ENCODE measurements around the gene B3GNT5.
"Not testable (repeated sequence)": the region's sequence is repeated elsewhere in the genome, so short reads cannot be mapped to it uniquely, and the experiment has no call there.

Gene B3GNT5

DNA sequence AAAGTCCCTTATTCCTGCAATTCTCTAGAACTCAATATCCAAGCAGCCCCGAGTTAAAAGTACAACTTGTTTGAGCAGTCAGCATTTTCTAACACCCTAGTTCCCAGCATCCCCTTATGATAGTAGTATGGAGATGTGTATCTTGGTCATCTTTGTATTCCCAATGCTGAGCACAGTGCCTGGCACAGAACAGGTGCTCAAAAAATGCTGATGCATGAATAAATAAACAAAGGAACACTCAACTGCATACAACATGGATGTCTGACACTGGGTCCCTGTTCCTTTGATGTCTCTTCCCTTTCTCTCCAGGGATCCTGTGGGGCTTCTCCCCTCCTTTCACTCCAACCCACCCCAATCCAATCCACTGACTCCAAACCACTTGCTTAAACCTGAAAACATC lies 23.9 kb upstream of the B3GNT5 start:
- no peak for DNase-seq
- intact Hi-C loops (cut with DNase I), result no loop called here

DNA sequence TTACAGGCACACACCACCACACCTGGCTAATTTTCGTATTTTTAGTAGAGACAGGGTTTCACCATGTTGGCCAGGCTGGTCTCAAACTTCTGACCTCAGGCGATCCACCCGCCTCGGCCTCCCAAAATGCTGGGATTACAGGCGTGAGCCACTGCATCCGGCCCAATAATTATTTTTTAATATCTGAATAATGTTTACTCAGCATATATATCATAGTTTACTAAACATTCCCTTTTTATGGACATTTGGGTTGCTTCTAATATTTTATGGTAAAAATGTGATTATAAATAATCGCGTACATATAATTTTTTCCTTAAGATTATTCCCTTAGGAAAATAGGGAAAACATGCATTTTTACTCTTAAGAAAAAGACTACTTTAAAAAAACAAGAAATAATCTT lies 22.8 kb upstream of the B3GNT5 start:
- intact Hi-C loops (cut with DNase I); DNase-seq: not testable (repeated sequence)

DNA sequence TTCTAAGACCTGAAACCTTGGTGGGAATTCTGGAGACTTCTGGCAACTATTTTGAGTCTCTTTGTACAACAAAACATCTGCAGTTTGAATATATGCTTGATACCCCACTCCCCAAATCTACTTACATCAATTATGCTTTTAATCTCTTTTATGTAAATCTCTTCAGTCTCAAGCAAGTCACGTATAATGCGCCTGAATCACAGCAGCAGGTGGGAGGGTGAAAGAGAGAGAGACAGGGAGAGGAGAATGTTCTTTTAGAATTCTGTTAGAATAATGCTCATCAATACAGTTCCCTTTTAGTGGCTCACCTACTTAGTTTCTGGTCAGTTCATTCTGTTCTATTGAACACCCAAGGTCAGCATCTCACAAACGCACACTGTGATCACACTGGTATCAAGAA lies 22.2 kb upstream of the B3GNT5 start:
- intact Hi-C loops (cut with DNase I), result no loop called here

GRCh38 chr3:183233966-183234365 lies 19.1 kb upstream of the B3GNT5 start:
- DNase-seq, result no peak
- intact Hi-C loops (cut with DNase I), result no loop called here

More for the DNA sequence above, 22.2 kb upstream of the B3GNT5 start:
- DNase-seq, result no peak

DNA sequence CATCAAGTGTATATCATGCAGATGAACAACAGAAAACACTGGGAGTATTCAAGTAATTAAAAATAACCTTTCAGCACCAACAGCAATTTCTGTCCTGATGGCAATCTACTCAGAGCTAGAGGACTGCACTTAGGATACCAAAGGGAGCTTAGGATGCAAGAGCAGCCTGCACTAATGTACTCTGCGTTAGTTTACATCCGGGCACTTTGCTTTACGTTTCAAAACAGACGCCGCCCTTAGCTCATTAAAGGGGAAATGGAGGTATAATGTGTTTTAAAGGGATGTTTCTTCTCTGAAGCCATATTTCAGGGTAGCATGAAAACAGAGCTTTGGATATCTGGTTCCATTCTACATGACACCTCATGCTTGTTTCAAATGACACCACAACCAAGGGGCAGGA lies 14.0 kb upstream of the B3GNT5 start:
- intact Hi-C loops (cut with DNase I), result no loop called here
- no peak for DNase-seq

GRCh38 chr3:183242431-183242830 lies 10.6 kb upstream of the B3GNT5 start:
- intact Hi-C loops (cut with DNase I), result no loop called here
- DNase-seq, result no peak

GRCh38 chr3:183244219-183244618 lies 8.8 kb upstream of the B3GNT5 start:
- no peak for DNase-seq
- intact Hi-C loops (cut with DNase I), result no loop called here

- DNase-seq, result no peak
- intact Hi-C loops (cut with DNase I), result no loop called here
These were observed 8.0 kb upstream of the B3GNT5 start for GRCh38 chr3:183244981-183245476.

GRCh38 chr3:183247011-183247589 lies 6.0 kb upstream of the B3GNT5 start:
- intact Hi-C loops (cut with DNase I), result no loop called here
- DNase-seq, result no peak

DNA sequence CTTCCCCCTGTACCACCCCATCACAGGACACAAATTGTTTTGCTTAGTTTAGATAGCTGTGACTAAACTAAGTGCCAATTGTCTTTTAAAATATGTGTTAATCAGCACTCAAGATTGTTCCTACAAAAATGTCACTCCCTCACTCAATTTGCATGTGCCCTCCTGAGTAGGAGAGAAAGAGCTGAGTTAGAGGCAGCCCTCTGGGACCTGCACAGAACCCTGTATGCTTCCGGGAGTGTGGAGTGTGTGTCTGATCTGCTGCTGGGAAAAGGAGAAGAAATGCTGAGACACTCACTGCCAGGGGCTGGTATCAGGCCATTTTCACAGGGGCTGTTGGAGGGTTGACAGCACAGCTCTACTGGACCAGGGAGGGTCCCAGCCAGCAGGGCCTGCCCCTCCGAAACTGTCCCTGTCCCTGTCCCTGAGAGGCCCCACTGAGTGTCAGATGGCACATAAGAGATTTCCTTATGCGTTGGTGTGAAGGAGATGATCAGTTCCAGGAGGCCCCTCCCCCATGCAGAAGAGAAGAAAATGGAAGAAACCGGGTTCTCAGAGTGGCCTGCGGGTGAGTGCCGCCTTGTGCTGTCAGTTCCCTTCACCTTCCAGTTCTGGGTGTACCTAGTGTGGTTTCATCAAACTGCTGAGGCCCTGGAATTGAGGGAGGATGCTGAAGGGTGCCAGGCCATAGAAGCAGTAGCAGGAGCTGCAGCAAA lies 3.9 kb upstream of the B3GNT5 start:
- no peak for DNase-seq
- intact Hi-C loops (cut with DNase I), result no loop called here

DNA sequence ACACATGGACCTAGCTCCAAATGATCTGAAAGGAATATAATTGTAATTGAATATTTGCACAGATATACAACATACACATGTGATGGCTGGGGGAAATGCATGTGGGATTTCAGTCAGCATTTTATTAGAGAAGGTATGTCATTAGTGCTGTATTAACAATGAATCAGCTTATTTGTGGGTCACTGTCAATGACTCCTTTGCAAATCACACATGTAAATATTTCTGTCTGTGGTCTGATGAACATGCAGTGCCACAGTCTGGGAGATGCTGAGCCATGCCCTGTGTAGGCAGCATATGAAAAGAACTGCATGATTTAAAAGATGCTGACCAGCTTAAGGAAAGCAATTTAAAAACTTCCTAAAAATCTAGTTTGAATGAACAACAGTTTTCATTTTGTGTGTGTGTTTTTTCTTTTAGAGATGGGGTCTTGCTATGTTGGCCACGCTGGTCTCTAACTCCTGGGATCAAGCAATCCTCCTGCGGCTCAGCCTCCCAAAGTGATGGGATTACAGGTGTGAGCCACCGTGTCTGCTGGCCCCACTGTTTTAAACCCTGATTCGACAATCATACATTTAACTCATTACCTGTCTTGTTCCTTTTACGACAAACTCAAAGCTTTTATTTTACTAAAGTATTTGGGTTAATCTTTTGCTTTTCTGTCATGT lies 803 bp upstream of the B3GNT5 start:
- intact Hi-C loops (cut with DNase I), result no loop called here

GRCh38 chr3:183253528-183254486 lies 754 bp downstream of the B3GNT5 start:
- peak in 8 of 10 donors; percentile 14 to 93 (median 52) for DNase-seq
- intact Hi-C loops (cut with DNase I), result no loop called here

More for the DNA sequence above, 803 bp upstream of the B3GNT5 start:
- peak in 1 of 10 donors; percentile 70 for DNase-seq

GRCh38 chr3:183254487-183255347 lies 1.7 kb downstream of the B3GNT5 start:
- peak in 2 of 10 donors; percentile 69 to 79 for DNase-seq
- intact Hi-C loops (cut with DNase I), result no loop called here

DNA sequence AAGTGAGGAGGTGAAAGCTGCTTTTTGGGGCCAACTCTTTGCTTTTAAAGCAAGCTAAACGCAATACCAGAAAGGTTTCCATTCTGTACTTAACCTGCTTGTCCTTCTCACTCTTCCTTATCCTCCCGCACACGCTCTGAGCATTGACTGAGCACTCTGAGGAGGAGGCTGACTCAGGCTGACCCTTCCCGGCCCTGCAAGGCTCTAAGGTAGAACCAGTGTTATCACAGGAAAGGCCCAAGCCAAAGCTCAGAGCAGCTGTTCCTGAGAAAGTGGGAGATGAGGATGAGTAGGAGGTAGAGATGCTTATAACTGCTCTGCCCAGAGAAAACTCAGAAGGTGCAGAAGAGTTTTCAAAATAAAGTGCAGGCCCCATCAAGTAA lies 2.3 kb downstream of the B3GNT5 start:
- intact Hi-C loops (cut with DNase I), result no loop called here
- no peak for DNase-seq

GRCh38 chr3:183259087-183259486 lies 6.0 kb downstream of the B3GNT5 start:
- intact Hi-C loops (cut with DNase I), result no loop called here
- DNase-seq, result no peak

GRCh38 chr3:183259621-183260020 lies 6.6 kb downstream of the B3GNT5 start:
- DNase-seq, result no peak
- intact Hi-C loops (cut with DNase I), result no loop called here

- DNase-seq, result no peak
- intact Hi-C loops (cut with DNase I), result no loop called here
These were observed 7.3 kb downstream of the B3GNT5 start for GRCh38 chr3:183260167-183260904.

DNA sequence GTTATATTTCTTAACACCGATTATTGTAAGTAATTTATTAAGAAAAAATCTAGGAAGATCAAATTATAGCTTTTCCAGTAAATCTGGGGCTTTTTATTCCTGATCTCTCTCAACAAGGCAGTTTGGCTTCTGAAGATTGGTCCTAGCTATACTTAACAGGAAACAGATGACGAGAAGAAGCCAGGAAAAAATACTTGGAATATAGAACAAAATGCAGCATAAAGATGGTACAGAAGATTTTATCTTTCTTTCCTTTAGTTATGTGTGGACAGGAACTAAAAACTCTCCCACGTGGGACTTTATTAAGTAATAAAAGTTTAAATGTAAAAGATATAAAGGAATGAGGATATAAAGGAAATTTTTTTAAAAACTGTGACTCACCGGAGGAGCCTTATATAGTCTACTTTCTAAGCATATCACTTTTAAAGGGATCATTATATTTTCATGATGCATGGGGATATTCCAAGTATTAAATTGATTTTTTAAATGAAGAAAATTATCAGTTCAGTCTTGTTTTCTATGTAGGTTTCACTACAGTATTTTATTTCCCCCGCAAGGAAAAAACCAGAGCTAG lies 8.2 kb downstream of the B3GNT5 start:
- intact Hi-C loops (cut with DNase I), result no loop called here
- no peak for DNase-seq
